HG03064 (cell line): ENCODE measurements around the gene OR8D1.
"Not testable (repeated sequence)": the region's sequence is repeated elsewhere in the genome, so short reads cannot be mapped to it uniquely, and the experiment has no call there.

ENCODE experiments used
- ATAC-seq: cut with Tn5 transposase; IDR thresholded peaks from one replicate; pipeline ENCODE4 v1.9.1; 2021; ENCODE audit warnings: low read depth; ENCODE audit not compliant: unreplicated experiment

OR8D1 gene

GRCh38 chr11:124294687-124295086 lies 19.1 kb downstream of the OR8D1 start:
- no peak for ATAC-seq

GRCh38 chr11:124285610-124286344 lies 28.0 kb downstream of the OR8D1 start:
- no peak for ATAC-seq

- ATAC-seq = no peak
Measured at GRCh38 chr11:124278261-124278660, 35.5 kb downstream of the OR8D1 start.

- ATAC-seq = no peak
Measured at GRCh38 chr11:124277804-124278203, 35.9 kb downstream of the OR8D1 start.

- no peak for ATAC-seq
Measured at GRCh38 chr11:124277207-124277606, 36.5 kb downstream of the OR8D1 start.

- no peak for ATAC-seq
Measured at GRCh38 chr11:124276081-124276480, 37.7 kb downstream of the OR8D1 start.

GRCh38 chr11:124274000-124274399 lies 39.7 kb downstream of the OR8D1 start:
- ATAC-seq = no peak

GRCh38 chr11:124270886-124271285 lies 42.9 kb downstream of the OR8D1 start:
- not testable (repeated sequence) for ATAC-seq

- not testable (repeated sequence) for ATAC-seq
Measured at GRCh38 chr11:124265041-124265440, 48.7 kb downstream of the OR8D1 start.

- no peak for ATAC-seq
Measured at GRCh38 chr11:124256076-124256475, 57.7 kb downstream of the OR8D1 start, which contains the start of gene OR8G5. Gene OR8G5 (plus strand): TSS chr11:124256376. CDS start chr11:124264932, 8,556 bp downstream.
